Fibroblast of the aortic adventitia (primary cell): ENCODE measurements around the gene POLQ. TPM values are rescaled to one million over a fixed set of nuclear protein-coding genes. Genes with fewer than 3 reads are reported as not detected.
"Not testable (repeated sequence)": the region's sequence is repeated elsewhere in the genome, so short reads cannot be mapped to it uniquely, and the experiment has no call there.

Source experiments
- DNase-seq: peaks from one replicate; pipeline ENCODE4 v3.0.0-alpha.2; 2010; ENCODE audit warnings: low read depth
- H3K4me3 ChIP-seq: 2 replicates; pipeline ENCODE4 v1.5.1; 2011; ENCODE audit warnings: low read depth, mild to moderate bottlenecking, control low read depth, low read length, moderate library complexity
- CTCF ChIP-seq: IDR thresholded peaks from 2 replicates; pipeline ENCODE4 v1.5.1; 2011; ENCODE audit warnings: mild to moderate bottlenecking, low read length, control low read depth, inconsistent platforms; ENCODE audit not compliant: insufficient read depth
- total RNA-seq: library from RNA; depleted of rRNA; stranded (reverse); fragments of >200 nt; gene quantifications from 2 replicates; pipeline ENCODE4 v1.2.3, GENCODE V29; 2012; ENCODE audit warnings: low replicate concordance

Gene POLQ
- total RNA-seq, result 0.49 and 10.1 TPM in 2 replicates

GRCh38 chr3:121545574-121546455 lies at the start of gene POLQ:
POLQ (minus strand) TSS chr3:121545988; CDS start chr3:121545877, 111 bp downstream.
- DNase-seq, result peak; percentile 95
- peak within 1 kb of the TSS; percentile 90 for H3K4me3 ChIP-seq
- no peak for TF ChIP-seq CTCF

- no peak overlapping the region for H3K4me3 ChIP-seq
- no peak for TF ChIP-seq CTCF
These were observed 49.1 kb upstream of the POLQ start for GRCh38 chr3:121594850-121595249.

GRCh38 chr3:121593806-121594205 lies 48.0 kb upstream of the POLQ start:
- H3K4me3 ChIP-seq, DNase-seq: not testable (repeated sequence)

More at GRCh38 chr3:121594850-121595249, 49.1 kb upstream of the POLQ start:
- no peak for DNase-seq

- no peak for DNase-seq
- no peak within 1 kb of the TSS for H3K4me3 ChIP-seq
- TF ChIP-seq CTCF, result no peak
These were observed 47.3 kb upstream of the POLQ start, which contains the start of gene FBXO40 for GRCh38 chr3:121592856-121593702. FBXO40 (plus strand) TSS chr3:121593379; CDS start chr3:121620576, 27,197 bp downstream.

GRCh38 chr3:121584418-121584817 lies 38.6 kb upstream of the POLQ start:
- H3K4me3 ChIP-seq, result no peak overlapping the region
- no peak for TF ChIP-seq CTCF
- no peak for DNase-seq

GRCh38 chr3:121581691-121582090 lies 35.9 kb upstream of the POLQ start:
- DNase-seq, result no peak
- TF ChIP-seq CTCF, result no peak

GRCh38 chr3:121574449-121574848 lies 28.7 kb upstream of the POLQ start:
- DNase-seq, result peak; percentile 9
- H3K4me3 ChIP-seq, result no peak overlapping the region
- no peak for TF ChIP-seq CTCF

More at GRCh38 chr3:121581691-121582090, 35.9 kb upstream of the POLQ start:
- H3K4me3 ChIP-seq, result no peak overlapping the region
